OCI-LY7 (cell line): ENCODE data around the gene ITGA5. TPM values are rescaled to one million over a fixed set of nuclear protein-coding genes. Genes with fewer than 3 reads are reported as not detected.

Source experiments
- BruUV-seq: library from RNA; stranded (reverse); fragments of 400-500 nt; replicated peaks from 2 replicates; lab custom pipeline; 2021; lab: Mats Ljungman, UMichigan
- CTCF ChIA-PET: fragments of 300-600 bp; sonication (Branson Sonifier 250); formaldehyde crosslinking; loops from one replicate; lab custom pipeline; 2022; ENCODE audit warnings: antibody characterized with exemption; ENCODE audit not compliant: unreplicated experiment; lab: Charles Lee
- POLR2A ChIA-PET: fragments of 300-600 bp; sonication (Branson Sonifier 250); formaldehyde crosslinking; loops from one replicate; lab custom pipeline; 2022; ENCODE audit warnings: antibody characterized with exemption; lab: Charles Lee
- DNase-seq: peaks from one replicate; pipeline ENCODE4 v3.0.0-alpha.2; 2015; ENCODE audit warnings: low spot score
- H2AFZ ChIP-seq: fragments of 200-600 bp; sonication (generic), shearing (Covaris generic); 2 replicates; pipeline ENCODE4 v1.6.1; 2014; ENCODE audit warnings: mild to moderate bottlenecking, antibody characterized with exemption, low read length, moderate library complexity
- H3K27ac ChIP-seq: fragments of 200-600 bp; sonication (generic); 2 replicates; pipeline ENCODE4 v1.5.1; 2014; ENCODE audit warnings: mixed run types, low read depth, mild to moderate bottlenecking, moderate library complexity, low read length, inconsistent platforms; ENCODE audit not compliant: poor library complexity, severe bottlenecking
- H3K36me3 ChIP-seq: fragments of 200-600 bp; sonication (generic); 2 replicates; pipeline ENCODE4 v1.6.1; 2014; ENCODE audit warnings: mild to moderate bottlenecking, antibody characterized with exemption, low read length, moderate library complexity, mixed read lengths; ENCODE audit not compliant: insufficient read depth
- H3K4me1 ChIP-seq: fragments of 200-600 bp; sonication (generic); 2 replicates; pipeline ENCODE4 v1.5.1; 2014; ENCODE audit warnings: mild to moderate bottlenecking, low read length; ENCODE audit not compliant: insufficient read depth, poor library complexity, severe bottlenecking
- H3K4me2 ChIP-seq: fragments of 200-600 bp; sonication (generic); 2 replicates; pipeline ENCODE4 v1.6.1; 2014; ENCODE audit warnings: mild to moderate bottlenecking, low read length
- H3K4me3 ChIP-seq: fragments of 200-600 bp; sonication (generic); 2 replicates; pipeline ENCODE4 v1.5.1; 2014; ENCODE audit warnings: mild to moderate bottlenecking, low read depth, low read length; ENCODE audit not compliant: poor library complexity, severe bottlenecking
- H3K79me2 ChIP-seq: fragments of 200-600 bp; sonication (generic); 2 replicates; pipeline ENCODE4 v1.6.1; 2016; ENCODE audit warnings: low read depth, mild to moderate bottlenecking, low read length, moderate library complexity, mixed read lengths; ENCODE audit not compliant: insufficient read depth
- H3K9me2 ChIP-seq: fragments of 200-600 bp; sonication (generic); 2 replicates; pipeline ENCODE4 v1.6.1; 2016; ENCODE audit warnings: mild to moderate bottlenecking, low read length, mixed read lengths; ENCODE audit not compliant: insufficient read depth
- H3K9me3 ChIP-seq: fragments of 200-600 bp; sonication (generic); 2 replicates; pipeline ENCODE4 v1.6.1; 2014; ENCODE audit warnings: mild to moderate bottlenecking, mixed run types, low read length, mixed read lengths
- H4K20me1 ChIP-seq: fragments of 200-600 bp; sonication (generic); 2 replicates; pipeline ENCODE4 v1.6.1; 2014; ENCODE audit warnings: mild to moderate bottlenecking, antibody characterized with exemption, low read length, moderate library complexity, mixed read lengths; ENCODE audit not compliant: insufficient read depth
- CTCF ChIP-seq: fragments of 200-600 bp; sonication (generic); conservative IDR thresholded peaks from 2 replicates; pipeline ENCODE4 v1.5.1; 2014; ENCODE audit warnings: mild to moderate bottlenecking, antibody characterized with exemption, low read length, moderate library complexity, mixed read lengths
- EZH2phosphoT487 ChIP-seq: fragments of 200-600 bp; sonication (generic); IDR thresholded peaks from 2 replicates; pipeline ENCODE4 v1.6.1; 2018; ENCODE audit warnings: low read depth, borderline replicate concordance, mild to moderate bottlenecking, mixed run types, antibody characterized with exemption, low read length, moderate library complexity, mixed read lengths
- intact Hi-C: fragments of 100-400 bp; cut with micrococcal nuclease; formaldehyde crosslinking; loops from one replicate; pipeline ENCODE4 v1.10.0; 2022; ENCODE audit not compliant: unreplicated experiment
- total RNA-seq, 2 experiments: library from RNA; depleted of rRNA in 1 of 2; stranded (reverse); fragments of >200 nt in 1 of 2; shearing (Covaris generic) in 1 of 2; gene quantifications; 2 replicates each; pipeline ENCODE4 v1.2.3, GENCODE V29; 2014 to 2022

Gene ITGA5
- total RNA-seq, 2 experiments from 2014 or later: 0.06 to 0.34 TPM

GRCh38 chr12:54443446-54443845 is 24.4 kb upstream of the ITGA5 start:
- H3K36me3 ChIP-seq: no peaks in the 10 kb centered on the region
- TF ChIP-seq CTCF (no peak), EZH2phosphoT487 (no peak)
- H3K4me1 ChIP-seq: no peaks in the 10 kb centered on the region
- H3K4me3 ChIP-seq: no peak overlapping the region
- no peaks in the 10 kb centered on the region for H3K79me2 ChIP-seq
- no peaks in the 10 kb centered on the region for H3K9me3 ChIP-seq
- H3K4me2 ChIP-seq: no peak overlapping the region
- no peaks in the 10 kb centered on the region for H3K9me2 ChIP-seq
- no peak overlapping the region for H3K27ac ChIP-seq
- CTCF ChIA-PET: interaction anchor here (0.6 kb wide), 1 partner anchor 84 kb away, joined by 3 read pairs; no protein-coding TSS in a partner anchor
- POLR2A ChIA-PET: interaction anchor here (0.6 to 1.6 kb wide), 5 partner anchors 14 to 84 kb away, joined by 3 to 4 read pairs (median 4); no protein-coding TSS in a partner anchor
- DNase-seq: no peak
- H2AFZ ChIP-seq: no peak overlapping the region
- BruUV-seq: no TSS peak
- H4K20me1 ChIP-seq: no peaks in the 10 kb centered on the region
- intact Hi-C loops: no loop called here

GRCh38 chr12:54442961-54443360 is 23.9 kb upstream of the ITGA5 start:
- BruUV-seq: no TSS peak
- intact Hi-C loops: no loop called here
- Histone ChIP-seq H3K4me1 (no peaks in the 10 kb centered on the region), H3K36me3 (no peaks in the 10 kb centered on the region), H2AFZ (no peak overlapping the region), H3K79me2 (no peaks in the 10 kb centered on the region), H3K9me3 (no peaks in the 10 kb centered on the region), H3K27ac (no peak overlapping the region), H3K4me3 (no peak overlapping the region), H4K20me1 (no peaks in the 10 kb centered on the region), H3K4me2 (no peak overlapping the region), H3K9me2 (no peaks in the 10 kb centered on the region)
- no peak for DNase-seq
- POLR2A ChIA-PET: interaction anchor here (0.7 to 1.6 kb wide), 2 partner anchors 14 to 45 kb away, joined by 3 to 4 read pairs; no protein-coding TSS in a partner anchor
- CTCF ChIA-PET: interaction anchor here (0.6 kb wide), 1 partner anchor 85 kb away, joined by 3 read pairs; no protein-coding TSS in a partner anchor
- TF ChIP-seq CTCF (no peak), EZH2phosphoT487 (no peak)

- CTCF ChIA-PET: no interaction called here
- TF ChIP-seq EZH2phosphoT487 (no peak), CTCF (no peak)
- POLR2A ChIA-PET: no interaction called here
- intact Hi-C loops: no loop called here
- no peak for DNase-seq
- H3K36me3 ChIP-seq: no peaks in the 10 kb centered on the region
- no peaks in the 10 kb centered on the region for H3K9me3 ChIP-seq
- H2AFZ ChIP-seq: no peak overlapping the region
- no peak overlapping the region for H3K4me2 ChIP-seq
- H3K27ac ChIP-seq: no peak overlapping the region
- BruUV-seq: no TSS peak
- H3K9me2 ChIP-seq: no peaks in the 10 kb centered on the region
- H3K4me1 ChIP-seq: no peaks in the 10 kb centered on the region
- no peak overlapping the region for H3K4me3 ChIP-seq
- H3K79me2 ChIP-seq: no peaks in the 10 kb centered on the region
- H4K20me1 ChIP-seq: no peaks in the 10 kb centered on the region
These were observed 23.0 kb upstream of the ITGA5 start for GRCh38 chr12:54442099-54442498.
